IPS DF 19.7 (cell line): Measurements from ENCODE around the gene CUL7.
"Not testable (repeated sequence)": the region's sequence is repeated elsewhere in the genome, so short reads cannot be mapped to it uniquely, and the experiment has no call there.

Experiments
- DNase-seq: peaks from one replicate; pipeline ENCODE4 v3.0.0-alpha.2; 2013; ENCODE audit warnings: low read depth, low spot score

The CUL7 gene

GRCh38 chr6:43053545-43054205 lies at the start of gene CUL7:
CUL7 (minus strand) TSS chr6:43053851; CDS start chr6:43052788, 1,063 bp downstream.
- DNase-seq: peak; percentile 81

DNA sequence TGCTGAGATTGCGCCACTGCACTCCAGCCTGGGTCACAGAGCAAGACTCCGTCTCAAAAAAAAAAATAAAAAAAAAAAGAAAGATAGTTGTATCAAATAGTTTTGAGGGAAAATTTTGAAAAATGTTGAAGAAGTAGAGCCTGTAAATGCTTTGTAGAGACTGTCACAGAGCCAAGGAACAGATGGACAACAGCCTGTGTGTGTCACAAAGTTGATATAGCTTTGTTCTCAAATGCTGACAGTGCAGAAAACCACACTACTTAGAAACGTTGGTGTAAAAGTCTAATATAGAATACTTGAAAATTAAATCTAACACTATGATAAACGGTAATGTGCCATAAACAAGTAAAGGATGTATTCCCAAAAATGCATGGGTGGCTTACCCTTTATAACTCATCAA lies 47.8 kb upstream of the CUL7 start:
- DNase-seq: no peak

DNA sequence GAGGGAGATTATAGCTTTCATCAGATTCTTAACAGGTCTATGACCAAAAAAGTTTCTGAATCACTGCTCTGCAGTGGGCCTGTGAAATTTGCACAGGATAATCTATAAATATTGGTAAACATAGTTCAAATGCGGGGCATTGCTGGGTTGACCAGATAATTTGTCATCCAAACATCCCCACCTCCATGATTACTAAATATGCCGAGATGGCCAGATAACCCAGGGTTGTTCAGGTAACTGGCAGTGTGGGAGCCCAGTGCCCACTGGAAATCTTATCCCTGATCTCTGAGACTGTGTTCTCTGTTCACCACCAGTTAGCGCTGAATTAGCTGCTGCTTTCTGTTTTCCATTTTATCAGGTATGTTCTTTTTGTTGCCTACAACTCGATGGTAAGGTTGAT lies 43.9 kb upstream of the CUL7 start:
- DNase-seq: no peak

DNA sequence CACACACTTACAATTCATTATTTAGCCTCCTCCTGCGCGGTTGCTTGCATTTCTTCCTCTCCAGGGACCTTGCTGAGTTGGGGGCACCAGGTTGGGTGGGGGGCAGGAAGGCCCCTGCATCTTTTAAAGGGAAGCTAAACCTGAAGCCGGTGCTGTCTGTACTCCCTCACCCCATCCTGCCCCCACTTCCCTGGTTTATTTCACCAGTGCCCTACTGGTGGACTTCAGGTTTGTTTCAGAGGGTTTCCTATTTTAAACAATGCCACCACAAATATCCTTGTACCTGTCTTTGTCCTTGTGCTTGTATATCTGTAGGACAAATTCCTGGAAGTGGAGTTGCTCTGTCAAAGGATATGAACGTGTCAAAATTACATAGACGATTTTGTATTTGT lies 43.4 kb upstream of the CUL7 start:
- DNase-seq: no peak

- DNase-seq: no peak
These were observed 42.9 kb upstream of the CUL7 start for GRCh38 chr6:43096451-43097097.

- DNase-seq: no peak
These were observed 42.3 kb upstream of the CUL7 start for GRCh38 chr6:43095939-43096338.

- DNase-seq: no peak
These were observed 40.0 kb upstream of the CUL7 start for GRCh38 chr6:43093436-43094289.

GRCh38 chr6:43092635-43093034 lies 39.0 kb upstream of the CUL7 start:
- DNase-seq: no peak

- DNase-seq: no peak
These were observed 37.9 kb upstream of the CUL7 start for GRCh38 chr6:43091436-43091991.

GRCh38 chr6:43091020-43091419 lies 37.4 kb upstream of the CUL7 start:
- no peak for DNase-seq

GRCh38 chr6:43090559-43090956 lies 36.9 kb upstream of the CUL7 start:
- no peak for DNase-seq

- DNase-seq: no peak
These were observed 36.4 kb upstream of the CUL7 start for GRCh38 chr6:43089874-43090558.

DNA sequence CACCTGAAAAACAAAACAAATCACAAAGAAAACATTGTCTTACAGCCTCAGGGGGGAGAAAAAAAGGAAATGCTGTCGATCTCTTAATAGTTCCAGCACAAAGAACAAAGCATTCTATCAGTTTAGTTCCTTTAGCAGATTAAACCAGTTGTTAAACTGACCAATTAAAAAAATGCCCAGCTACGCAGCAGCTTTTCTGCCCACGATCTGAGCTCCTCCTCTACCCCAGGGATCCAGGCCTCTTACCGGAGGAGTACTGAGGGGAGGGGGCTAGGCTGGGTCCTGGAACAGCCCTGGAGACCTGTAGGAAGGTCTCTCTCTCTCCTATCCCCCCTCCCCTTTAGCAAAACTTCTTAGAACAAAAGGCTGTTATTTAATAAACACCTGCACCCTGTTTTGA lies 35.8 kb upstream of the CUL7 start:
- DNase-seq: no peak

DNA sequence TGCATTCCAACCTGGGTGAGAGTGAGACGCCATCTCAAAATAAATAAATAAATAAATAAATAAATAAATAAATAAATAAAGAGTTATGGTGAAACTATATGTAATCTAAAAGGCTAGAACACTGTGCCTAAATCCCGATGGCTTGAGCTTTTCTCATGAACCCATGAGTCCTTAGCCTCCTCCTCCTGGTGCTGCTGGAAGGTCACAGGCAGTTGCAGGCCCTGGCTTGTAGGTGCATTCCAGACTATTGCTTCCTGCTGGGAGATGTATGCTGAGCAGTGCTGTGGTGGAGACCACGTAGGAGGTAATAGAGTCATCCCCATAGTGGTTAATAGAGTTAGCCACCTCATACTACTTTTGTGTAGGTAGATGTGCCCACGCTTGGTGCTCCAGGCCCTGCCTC lies 35.0 kb upstream of the CUL7 start:
- DNase-seq: no peak

DNA sequence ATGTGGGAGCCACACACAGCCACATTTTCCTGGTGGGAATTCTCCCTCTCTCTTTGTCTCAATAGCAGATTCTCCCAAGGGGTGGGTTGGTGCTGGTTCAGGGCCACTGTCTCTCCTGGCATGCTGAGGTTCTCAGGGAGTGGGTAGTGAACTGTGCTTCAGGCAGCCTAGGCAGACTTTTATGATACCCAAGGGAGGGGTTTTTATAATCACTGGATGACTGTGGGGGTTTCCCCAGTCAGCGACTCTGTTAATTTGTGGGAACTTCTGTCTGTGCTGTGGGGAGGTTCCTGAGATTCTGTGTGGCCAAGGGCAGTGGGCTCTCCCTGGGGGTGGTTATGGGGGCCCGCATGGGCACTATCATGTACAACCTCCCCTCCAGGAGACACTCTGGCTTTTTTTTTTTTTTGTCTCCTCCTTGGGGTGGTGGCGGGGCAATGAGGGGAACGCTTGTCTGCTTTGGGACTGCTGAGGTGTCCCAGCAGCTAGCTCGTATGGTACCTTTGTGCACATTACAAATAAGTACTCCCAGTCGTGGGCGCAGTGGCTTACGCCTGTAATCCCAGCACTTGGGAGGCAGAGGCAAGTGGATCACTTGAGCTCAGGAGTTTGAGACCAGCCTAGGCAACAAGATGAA lies 32.5 kb upstream of the CUL7 start:
- no peak for DNase-seq

DNA sequence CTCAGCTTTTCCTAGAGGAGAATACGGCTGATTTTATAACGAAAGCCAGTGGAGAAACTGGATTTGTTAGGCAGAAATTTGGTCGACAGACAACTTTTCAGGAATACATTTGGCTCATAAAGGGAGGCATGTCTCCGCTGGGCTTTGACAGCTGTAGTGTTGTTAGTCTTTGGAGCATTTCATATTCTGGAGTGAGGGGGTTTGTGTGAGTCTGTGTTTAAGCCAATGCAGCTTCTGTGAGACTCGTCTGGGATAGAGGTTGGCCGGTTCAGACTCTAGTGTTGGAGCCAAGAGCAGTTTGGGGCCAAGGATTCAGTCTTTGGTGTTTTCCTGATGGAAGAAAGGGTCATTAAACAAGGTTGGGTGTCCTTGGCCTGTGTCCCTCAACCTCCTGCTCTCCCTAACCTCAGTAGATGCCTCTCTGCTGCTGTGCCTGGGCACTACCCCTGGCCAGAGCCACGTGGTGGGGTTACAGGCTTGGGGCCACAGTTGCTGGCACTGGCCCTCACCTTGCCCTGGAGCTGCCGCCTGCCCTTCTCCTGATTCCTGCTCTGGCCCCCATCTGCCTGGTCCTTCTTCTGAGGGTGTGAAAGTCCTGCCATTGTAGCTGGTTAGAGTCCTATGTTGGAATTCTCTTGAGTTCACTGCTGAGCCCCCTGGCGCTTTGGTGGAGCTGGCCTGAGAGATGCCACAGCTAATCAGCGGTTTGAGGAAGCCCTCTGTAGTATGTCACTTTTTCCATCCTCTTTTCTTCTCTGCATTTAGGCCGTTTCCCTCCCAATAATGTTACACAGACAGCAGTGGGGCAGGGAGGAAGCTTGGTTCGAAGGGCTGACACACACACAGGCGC lies 29.4 kb upstream of the CUL7 start:
- DNase-seq: no peak

DNA sequence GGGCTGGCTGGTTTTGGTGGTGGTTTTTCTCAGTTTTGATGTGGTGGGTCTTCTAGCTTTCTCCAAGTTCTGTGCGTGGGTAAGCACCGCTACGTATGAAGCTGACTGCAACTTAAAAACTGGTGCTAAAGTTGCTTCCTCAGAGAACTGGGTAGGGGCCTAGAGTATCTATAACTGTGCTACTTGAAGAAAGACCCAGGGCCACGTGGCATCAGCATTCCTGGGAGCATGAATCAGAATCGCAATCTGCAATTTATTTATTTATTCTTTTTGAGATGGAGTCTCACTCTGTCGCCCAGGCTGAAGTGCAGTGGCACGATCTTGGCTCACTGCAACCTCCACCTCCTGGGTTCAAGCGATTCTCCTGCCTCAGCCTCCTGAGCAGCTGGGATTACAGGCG lies 28.3 kb upstream of the CUL7 start:
- not testable (repeated sequence) for DNase-seq

GRCh38 chr6:43081043-43081442 lies 27.4 kb upstream of the CUL7 start:
- no peak for DNase-seq

DNA sequence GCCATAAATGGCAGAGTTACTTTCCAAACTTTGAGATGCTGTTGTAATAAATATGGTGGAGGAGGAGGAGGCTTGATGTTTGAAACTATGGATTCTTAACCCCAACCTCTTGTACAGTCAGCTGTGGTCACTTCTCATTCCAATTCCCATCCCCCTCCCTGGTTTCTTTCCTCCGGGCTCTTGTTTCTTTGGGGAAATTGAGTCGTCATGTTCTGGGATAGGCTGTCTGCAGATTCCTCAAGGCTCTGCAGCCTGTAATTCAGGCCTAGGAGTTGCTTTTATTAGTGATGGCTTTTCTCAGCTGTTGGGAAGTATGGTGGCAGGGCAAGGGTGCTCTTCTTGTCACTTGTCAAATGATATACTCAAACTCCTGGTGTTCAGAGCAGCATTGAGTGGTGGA lies 25.0 kb upstream of the CUL7 start:
- DNase-seq: no peak

DNA sequence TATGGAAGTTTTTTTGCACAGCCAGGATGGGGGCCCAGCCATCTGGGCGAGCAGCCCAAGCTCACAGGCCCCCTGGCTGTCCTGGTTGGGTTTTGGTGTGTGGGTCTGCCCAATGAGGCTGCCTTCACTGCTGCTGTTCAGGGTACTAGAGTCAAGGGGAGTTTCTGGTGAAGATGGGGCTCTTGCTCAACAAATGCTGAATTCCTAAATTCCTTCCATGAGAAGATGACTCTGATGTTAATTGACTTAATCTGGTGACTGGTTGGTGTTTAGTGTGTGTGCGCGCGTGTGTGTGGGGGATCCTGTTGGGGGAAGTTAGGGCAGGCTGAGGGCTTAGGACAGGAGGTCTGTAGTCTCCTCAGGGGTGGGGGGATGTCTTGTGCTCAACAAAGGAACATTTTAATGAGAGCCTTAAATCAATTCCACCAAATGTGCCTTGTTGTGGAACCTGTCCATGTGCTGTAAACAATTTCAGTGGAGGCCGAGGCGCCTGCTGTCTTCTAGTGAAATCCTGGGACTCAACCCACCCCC lies 24.4 kb upstream of the CUL7 start:
- no peak for DNase-seq
